Right lobe of liver (tissue), 6 donors: ENCODE data around the gene CABP2. TPM values are rescaled to one million over a fixed set of nuclear protein-coding genes. Genes with fewer than 3 reads are reported as not detected.
A peak's percentile ranks its signal among the peaks of the same experiment; 100 is the strongest.

Source experiments
- ATAC-seq, 4 donors: fragments of 200-7000 bp; cut with Tn5 transposase; one replicate each; pipeline ENCODE4 v1.9.1; 2020; ENCODE audit warnings: mild to moderate bottlenecking in 4 of 4, moderate library complexity in 4 of 4
- DNase-seq, 3 donors: peaks; one replicate each; pipeline ENCODE4 v3.0.0-alpha.2; 2020
- H3K27ac ChIP-seq, 3 donors: fragments of 200-600 bp; one replicate each; pipeline ENCODE4 v1.8.0; 2022
- H3K27me3 ChIP-seq, 2 donors: fragments of 200-600 bp; one replicate each; pipeline ENCODE4 v1.8.0; 2022
- H3K36me3 ChIP-seq, 4 donors: fragments of 200-600 bp; sonication (generic) in 1 of 4; one replicate each; pipeline versions ENCODE4 v1.5.1 to v1.8.0; 2017 to 2022; ENCODE audit warnings: control low read depth in 1 of 4
- H3K4me1 ChIP-seq, 4 donors: fragments of 200-600 bp; sonication (generic) in 1 of 4; one replicate each; pipeline versions ENCODE4 v1.5.1 to v1.8.0; 2017 to 2022; ENCODE audit warnings: control low read depth in 1 of 4
- H3K4me3 ChIP-seq, 3 donors: fragments of 200-600 bp; one replicate each; pipeline ENCODE4 v1.8.0; 2022
- H3K9me3 ChIP-seq, 4 donors: fragments of 200-600 bp; sonication (generic) in 1 of 4; one replicate each; pipeline versions ENCODE4 v1.5.1 to v1.8.0; 2017 to 2022; ENCODE audit warnings: control low read depth in 1 of 4
- CTCF ChIP-seq, 4 donors: fragments of 200-600 bp in 3 of 4; fragments of 450-650 bp in 1 of 4; IDR thresholded peaks; one replicate each; pipeline versions ENCODE4 v1.5.1 to v1.8.0; 2016 to 2022; ENCODE audit warnings: antibody characterized with exemption in 4 of 4, mild to moderate bottlenecking in 2 of 4
- POLR2A ChIP-seq: fragments of 450-650 bp; IDR thresholded peaks from one replicate; pipeline ENCODE4 v1.6.1; 2017; ENCODE audit warnings: antibody characterized with exemption, mild to moderate bottlenecking
- WGBS: methylation state at CpG from one replicate; pipeline ENCODE4 v1.1.6; 2018; ENCODE audit warnings: low coverage, low lambda C conversion rate; ENCODE audit not compliant: insufficient coverage; ENCODE audit errors: missing lambda C conversion rate; 5-methylcytosine and 5-hydroxymethylcytosine counted together
- intact Hi-C, 2 donors: fragments of 100-400 bp; cut with DNase I; formaldehyde crosslinking; loops; one replicate each; pipeline versions ENCODE4 v1.11.2 to v1.14.1; 2022
- total RNA-seq, 6 experiments: library from RNA; depleted of rRNA in 2 of 6; stranded (reverse); fragments of >200 nt in 2 of 6; fragmentation: NEBNext Ultra II Directional in 3 of 6; extraction: Animal tissue kit (Norgen Biotek cat#: 25700) in 3 of 6; gene quantifications; one replicate each; pipeline versions ENCODE4 v1.1.0 to v1.2.4, GENCODE V29; 2016 to 2023
- donor health status: DM: no; HTN: yes; CAD: no.
- donor health status: DM: no; HTN: no; CAD: no.
- donor health status: DM: no; HTN: no; CAD: no.
- donor health status: DM: no; HTN: yes; CAD: no.
- donor health status: DM: no; HTN: yes; CAD: no.

The CABP2 gene
- total RNA-seq, 6 experiments from 2014 or later = not detected

GRCh38 chr11:67522338-67522737, 908 bp downstream of the CABP2 start:
- 100% methylated on average over 1 of the region's 15 CpGs for WGBS
- intact Hi-C loops = no loop called here
- no peak for DNase-seq
- ATAC-seq = no peak
- Histone ChIP-seq H3K27ac (no peak overlapping the region), H3K36me3 (no peaks in the 10 kb centered on the region), H3K4me3 (no peak overlapping the region), H3K27me3 (no peaks in the 10 kb centered on the region), H3K4me1 (peaks cover 0 to 11% (median 4%) of the 10 kb centered on the region in 4 donors), H3K9me3 (no peaks in the 10 kb centered on the region)
- no peak for TF ChIP-seq POLR2A
- TF ChIP-seq CTCF (IDR thresholded peaks at IDR 0.05) = no peak

- H3K36me3 ChIP-seq = no peaks in the 10 kb centered on the region
- 81% methylated on average over 9 of the region's 10 CpGs for WGBS
- no peaks in the 10 kb centered on the region for H3K27me3 ChIP-seq
- intact Hi-C loops = no loop called here
- H3K9me3 ChIP-seq = no peaks in the 10 kb centered on the region
- ATAC-seq = no peak
- H3K27ac ChIP-seq = no peak overlapping the region
- H3K4me1 ChIP-seq = peaks cover 0 to 11% (median 4%) of the 10 kb centered on the region in 4 donors
- no peak for DNase-seq
- H3K4me3 ChIP-seq = no peak overlapping the region
- no peak for TF ChIP-seq POLR2A
- TF ChIP-seq CTCF (IDR thresholded peaks at IDR 0.05) = no peak
These were observed 1.3 kb downstream of the CABP2 start for GRCh38 chr11:67521924-67522323.

- 64% methylated on average over 7 of the region's 16 CpGs for WGBS
- no peaks in the 10 kb centered on the region for H3K36me3 ChIP-seq
- no peak overlapping the region for H3K27ac ChIP-seq
- H3K4me3 ChIP-seq = no peak overlapping the region
- intact Hi-C loops = no loop called here
- H3K27me3 ChIP-seq = no peaks in the 10 kb centered on the region
- DNase-seq (peak in 1 of 3 donors; percentile 36), ATAC-seq (no peak)
- peaks cover 0 to 11% (median 4%) of the 10 kb centered on the region in 4 donors for H3K4me1 ChIP-seq
- no peaks in the 10 kb centered on the region for H3K9me3 ChIP-seq
- TF ChIP-seq POLR2A (no peak), CTCF (IDR thresholded peaks at IDR 0.05) (no peak)
These were observed 2.1 kb downstream of the CABP2 start for GRCh38 chr11:67520856-67521824.

- TF ChIP-seq POLR2A (no peak), CTCF (IDR thresholded peaks at IDR 0.05) (no peak)
- DNase-seq = peak in 1 of 3 donors; percentile 46
- Histone ChIP-seq H3K4me3 (no peak overlapping the region), H3K4me1 (no peaks in the 10 kb centered on the region), H3K36me3 (no peaks in the 10 kb centered on the region), H3K9me3 (no peaks in the 10 kb centered on the region), H3K27me3 (no peaks in the 10 kb centered on the region), H3K27ac (no peak overlapping the region)
- intact Hi-C loops = no loop called here
- ATAC-seq = no peak
- 85% methylated on average over 5 of the region's 32 CpGs for WGBS
These were observed 3.5 kb downstream of the CABP2 start for GRCh38 chr11:67519726-67520125.
